Skin of body (tissue), 2 donors: ENCODE measurements around the gene ALDH2. TPM values are rescaled to one million over a fixed set of nuclear protein-coding genes. Genes with fewer than 3 reads are reported as not detected.
"Not testable (repeated sequence)": the region's sequence is repeated elsewhere in the genome, so short reads cannot be mapped to it uniquely, and the experiment has no call there.

ENCODE experiments used
- DNase-seq: peaks from one replicate; lab custom pipeline; 2025; lab: John Stamatoyannopoulos, UW
- total RNA-seq: library from RNA; depleted of rRNA; stranded (reverse); fragments of >200 nt; gene quantifications from one replicate; pipeline ENCODE4 v1.2.3, GENCODE V29; 2014

ALDH2 gene
- total RNA-seq, 1 donor from 2014 or later: 34.2 TPM

DNA sequence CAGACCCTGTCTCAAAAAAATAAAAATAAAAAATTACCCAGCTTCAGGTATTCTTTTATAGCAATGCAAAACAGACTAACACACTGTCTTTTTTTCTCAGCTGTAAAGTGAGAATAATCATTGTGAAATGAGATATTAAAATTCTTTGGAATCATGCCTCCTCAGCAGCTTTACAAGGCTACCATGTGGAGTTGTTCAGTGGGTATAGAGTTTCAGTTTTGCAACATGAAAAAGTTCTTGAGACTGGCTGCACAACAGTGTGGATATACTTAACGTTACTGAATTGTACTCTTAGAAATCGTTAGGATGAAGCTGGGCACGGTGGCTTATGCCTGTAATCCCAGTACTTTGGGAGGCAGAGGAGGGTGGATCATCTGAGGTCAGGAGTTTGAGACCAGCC, 59.6 kb downstream of the ALDH2 start:
- DNase-seq: no peak

DNA sequence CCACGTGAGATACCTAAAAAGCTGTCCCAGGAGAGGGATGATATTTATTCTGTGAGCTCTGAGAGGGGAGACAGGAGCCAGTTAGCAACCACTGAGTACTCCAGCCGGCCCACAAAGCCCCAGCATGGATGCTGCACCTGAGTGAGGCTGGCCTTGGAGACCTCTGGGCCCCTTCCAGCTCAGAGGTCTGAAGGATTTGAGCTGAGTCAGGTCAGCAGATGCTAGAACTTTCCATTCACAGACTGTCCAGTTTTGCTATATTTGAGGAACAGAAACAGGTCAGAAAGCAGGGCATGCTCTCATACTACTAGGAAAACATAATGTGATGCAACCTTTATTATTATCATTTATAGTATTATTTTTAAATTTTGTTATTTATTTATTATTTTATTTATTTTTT, 60.3 kb downstream of the ALDH2 start:
- no peak for DNase-seq

DNA sequence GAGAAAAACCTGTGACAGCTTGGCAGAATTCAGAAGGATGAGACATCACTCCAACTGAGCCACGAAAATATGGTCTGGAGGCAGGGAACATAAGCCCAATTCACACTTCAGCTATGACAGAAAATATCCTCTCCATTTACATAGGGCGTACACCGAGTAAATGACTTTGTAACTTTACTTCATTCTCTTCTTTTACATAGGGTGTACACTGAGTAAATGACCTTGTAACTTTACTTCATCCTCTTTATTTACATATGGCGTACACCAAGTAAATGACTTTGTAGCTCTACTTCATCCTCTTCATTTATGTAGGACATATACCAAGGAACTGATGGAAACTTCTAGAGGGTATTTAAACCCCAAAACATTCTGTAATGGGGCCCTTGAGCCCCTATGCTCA, 61.2 kb downstream of the ALDH2 start:
- no peak for DNase-seq

DNA sequence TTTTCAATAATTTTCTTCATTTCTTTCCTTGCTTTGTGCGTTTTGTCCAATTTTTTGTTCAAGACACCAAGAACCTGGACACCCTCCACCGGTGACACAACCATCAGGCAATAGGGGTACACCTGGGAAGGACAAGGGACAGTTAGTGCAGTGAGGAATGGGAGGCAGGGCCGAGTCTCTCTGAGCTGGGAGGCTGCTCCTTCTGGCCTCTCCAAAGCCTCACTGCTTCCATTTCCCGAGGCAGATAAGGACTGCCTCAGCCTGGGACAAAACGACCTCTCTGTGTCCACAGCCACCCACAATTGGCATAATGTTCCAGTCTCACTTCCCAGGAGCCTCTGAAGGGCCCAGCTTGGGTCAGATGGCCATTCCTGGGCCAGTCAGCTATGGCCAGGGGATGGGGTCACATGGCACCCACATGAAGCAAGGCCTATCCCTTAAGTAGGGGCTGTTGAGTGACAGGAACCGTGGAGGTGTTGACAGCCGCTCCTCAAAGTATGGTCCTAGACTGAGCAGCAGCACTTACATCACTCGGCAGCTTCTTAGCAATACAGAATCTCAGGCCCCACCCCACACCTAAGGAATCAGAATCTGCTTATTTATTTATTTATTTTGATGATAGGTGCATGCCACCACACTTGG, 61.7 kb downstream of the ALDH2 start:
- no peak for DNase-seq

DNA sequence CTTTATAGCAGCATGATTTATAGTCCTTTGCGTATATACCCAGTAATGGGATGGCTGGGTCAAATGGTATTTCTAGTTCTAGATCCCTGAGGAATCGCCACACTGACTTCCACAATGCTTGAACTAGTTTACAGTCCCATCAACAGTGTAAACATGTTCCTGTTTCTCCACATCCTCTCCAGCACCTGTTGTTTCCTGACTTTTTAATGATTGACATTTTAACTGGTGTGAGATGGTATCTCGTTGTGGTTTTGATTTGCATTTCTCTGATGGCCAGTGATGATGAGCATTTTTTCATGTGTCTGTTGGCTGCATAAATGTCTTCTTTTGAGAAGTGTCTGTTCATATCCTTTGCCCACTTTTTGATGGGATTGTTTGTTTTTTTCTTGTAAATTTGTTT, 62.9 kb downstream of the ALDH2 start:
- not testable (repeated sequence) for DNase-seq

DNA sequence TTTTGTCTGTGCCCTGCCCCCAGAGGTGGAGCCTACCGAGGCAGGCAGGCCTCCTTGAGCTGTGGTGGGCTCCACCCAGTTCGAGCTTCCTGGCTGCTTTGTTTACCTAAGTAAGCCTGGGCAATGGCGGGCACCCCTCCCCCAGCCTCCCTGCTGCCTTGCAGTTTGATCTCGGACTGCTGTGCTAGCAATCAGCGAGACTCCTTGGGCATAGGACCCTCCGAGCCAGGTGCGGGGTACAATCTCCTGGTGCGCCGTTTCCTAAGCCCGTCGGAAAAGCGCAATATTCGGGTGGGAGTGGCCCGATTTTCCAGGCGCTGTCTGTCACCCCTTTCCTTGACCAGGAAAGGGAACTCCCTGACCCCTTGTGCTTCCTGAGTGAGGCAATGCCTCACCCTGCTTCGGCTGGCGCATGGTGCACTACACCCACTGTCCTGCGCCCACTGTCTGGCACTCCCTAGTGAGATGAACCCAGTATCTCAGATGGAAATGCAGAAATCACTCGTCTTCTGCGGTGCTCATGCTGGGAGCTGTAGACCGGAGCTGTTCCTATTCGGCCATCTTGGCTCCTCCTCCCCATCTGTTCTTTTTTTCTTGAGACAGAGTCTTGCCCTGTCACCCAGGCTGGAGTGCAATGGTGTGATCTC, 68.1 kb downstream of the ALDH2 start:
- DNase-seq: not testable (repeated sequence)

DNA sequence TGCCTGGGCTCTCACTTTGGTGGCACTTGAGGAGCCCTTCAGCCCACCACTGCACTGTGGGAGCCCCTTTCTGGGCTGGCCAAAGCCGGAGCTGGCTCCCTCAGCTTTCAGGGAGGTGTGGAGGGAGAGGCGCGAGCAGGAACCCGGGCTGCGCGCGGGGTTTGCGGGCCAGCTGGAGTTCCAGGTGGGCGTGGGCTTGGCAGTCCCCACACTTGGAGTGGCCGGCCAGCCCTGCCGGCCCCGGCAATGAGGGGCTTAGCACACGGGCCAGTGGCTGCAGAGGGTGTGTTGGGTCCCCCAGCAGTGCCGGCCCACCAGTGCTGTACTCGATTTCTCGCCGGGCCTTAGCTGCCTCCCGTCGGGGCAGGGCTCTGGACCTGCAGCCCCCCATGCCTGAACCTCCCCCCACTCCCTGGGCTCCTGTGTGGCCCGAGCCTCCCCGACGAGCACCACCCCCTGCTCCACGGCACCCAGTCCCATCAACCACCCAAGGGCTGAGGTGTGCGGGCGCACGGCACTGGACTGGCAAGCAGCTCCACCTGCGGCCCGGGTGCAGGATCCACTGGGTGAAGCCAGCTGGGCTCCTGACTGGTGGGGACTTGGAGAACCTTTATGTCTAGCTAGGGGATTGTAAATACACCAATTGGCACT, 68.9 kb downstream of the ALDH2 start:
- not testable (repeated sequence) for DNase-seq

DNA sequence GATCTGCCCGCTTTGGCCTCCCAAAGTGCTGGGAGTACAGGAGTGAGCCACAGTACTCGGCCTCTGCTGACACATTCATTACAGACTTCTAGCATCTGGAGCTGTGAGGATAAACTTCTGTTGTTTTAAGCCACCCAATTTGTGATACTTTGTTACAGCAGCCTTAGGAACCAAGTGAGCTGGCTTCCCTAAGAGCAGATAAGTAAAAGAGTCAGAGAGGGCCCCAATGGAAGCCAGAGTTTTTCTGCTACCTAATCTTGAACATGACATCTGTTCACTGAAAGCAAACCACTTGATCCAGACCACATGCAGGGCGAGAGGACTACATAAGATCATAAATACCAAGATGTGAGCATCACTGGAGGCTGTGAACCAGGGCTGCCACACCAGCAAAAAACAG, 71.6 kb downstream of the ALDH2 start:
- DNase-seq: no peak

DNA sequence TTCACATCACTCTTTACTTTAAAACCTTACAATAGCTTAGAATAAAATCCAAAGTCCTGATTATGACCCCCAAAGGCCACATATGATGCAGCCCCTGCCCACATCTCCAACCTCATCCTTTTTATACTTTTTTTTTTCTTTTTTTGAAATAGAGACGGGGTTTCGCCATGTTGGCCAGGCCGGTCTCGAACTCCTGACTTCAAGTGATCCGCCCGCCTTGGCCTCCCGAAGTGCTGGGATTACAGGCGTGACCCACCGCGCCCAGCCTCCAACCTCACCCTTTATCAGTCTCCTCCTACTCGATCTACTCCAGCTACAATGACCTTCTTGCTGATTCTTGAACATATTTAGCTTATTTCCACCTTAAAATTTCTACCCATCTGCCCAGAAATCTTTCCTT, 74.1 kb downstream of the ALDH2 start:
- no peak for DNase-seq

DNA sequence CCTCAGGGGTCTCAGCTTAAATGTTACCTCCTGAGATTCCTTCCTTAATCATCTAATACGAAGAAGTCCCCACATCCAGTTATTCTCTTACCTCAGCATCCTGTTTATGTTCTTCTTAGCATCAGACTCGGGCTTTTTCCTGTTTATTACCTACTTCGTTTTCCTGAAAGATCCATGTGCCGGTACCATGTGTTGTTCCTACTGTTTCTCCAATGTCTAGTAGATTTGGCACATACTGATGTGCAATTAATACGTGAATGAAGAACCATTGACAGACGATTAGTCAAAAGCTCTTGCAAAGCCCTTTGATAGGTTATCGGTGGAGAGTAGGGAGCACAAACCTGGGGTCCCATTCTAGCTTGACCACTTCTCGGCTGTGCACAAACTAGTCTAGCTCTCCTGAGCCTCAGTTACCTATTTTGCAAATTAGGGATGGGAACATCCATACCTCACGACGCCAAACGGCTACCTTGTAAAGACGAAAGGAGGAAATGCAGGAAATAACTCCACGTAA, 74.6 kb downstream of the ALDH2 start:
- DNase-seq: no peak

DNA sequence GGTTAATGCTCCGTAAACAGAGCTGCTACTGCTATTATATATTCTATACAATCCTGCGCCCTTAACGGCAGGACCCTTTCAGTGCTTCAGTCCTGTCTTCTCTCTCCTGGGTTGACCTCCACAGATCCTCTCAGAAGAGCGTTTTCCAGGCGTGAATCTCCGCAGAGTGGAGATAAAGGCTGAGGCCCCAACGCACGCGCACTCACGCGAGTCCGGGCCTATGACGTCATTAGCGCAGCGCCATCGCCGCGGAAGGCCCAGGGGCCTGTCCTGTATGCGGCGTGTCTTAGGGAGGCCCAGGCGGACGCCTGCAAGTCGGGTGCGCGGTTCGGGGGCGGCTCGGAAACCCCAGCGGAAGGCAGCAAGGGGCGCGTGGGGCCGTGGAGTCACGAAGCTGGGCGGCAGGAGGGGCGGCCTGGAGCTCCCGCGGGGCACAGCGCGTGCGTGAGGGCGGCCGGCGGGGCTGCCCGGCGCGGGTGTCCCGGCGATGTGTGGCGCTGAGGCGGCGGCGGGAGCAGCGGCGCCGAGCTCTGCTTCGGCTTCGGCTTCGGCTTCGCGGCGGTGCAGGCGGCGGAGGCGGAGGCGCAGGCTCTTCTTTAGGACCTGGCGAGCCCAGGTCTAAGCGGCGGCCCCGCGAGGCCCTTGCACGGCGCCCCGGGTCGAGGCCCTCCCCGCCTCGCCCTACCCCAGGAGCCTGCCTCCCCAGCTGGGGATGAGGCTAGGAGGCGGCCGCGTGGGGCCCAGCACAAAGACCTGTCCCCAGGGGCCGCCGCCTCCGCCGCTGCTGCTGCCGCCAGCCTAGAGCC, 75.2 kb downstream of the ALDH2 start, which contains the start of gene MAPKAPK5:
TSS of gene MAPKAPK5 (plus strand) at position 479 of the 806 bp plus-strand sequence. CDS start 506 bp downstream, outside the sequence.
- DNase-seq: peak; percentile 89

DNA sequence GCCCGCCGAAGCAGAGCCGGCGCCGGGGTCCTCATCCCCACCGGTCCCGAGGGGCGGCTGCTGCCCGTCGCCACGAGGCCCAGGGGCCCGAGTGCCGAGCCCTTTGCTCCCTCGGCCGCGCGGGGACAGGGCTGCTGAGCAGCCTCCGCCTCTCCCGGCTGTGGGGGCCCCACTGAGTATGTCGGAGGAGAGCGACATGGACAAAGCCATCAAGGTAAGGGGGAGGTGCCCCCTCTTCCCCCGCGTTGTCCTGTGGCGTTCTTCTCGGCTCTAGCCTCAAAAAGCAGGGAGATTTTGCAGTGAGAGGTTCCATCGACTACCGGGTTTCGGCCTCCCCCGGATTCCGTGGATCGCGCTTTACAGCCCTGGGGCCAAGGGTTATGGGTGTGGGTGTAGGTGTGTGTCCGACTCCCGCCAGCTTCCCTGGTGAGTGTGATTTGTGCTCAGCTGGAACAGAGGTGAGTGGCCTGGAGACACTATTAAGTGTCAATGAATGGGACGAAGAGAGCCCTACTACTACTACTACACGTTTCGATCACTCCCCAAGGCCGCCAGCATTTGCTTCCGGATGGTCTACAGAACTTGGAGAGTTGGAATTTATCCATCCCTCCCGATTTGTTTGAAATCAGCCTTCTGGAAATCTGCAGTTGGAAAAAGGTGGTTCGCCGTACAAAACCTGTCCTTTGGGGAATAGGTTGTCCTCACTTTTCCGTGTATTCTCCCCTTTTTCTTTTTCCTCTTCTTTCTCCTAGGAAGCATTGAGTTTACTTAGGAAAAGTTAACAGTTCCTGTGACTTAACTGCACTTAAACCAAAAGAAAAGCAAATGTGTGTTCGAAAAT, 76.0 kb downstream of the ALDH2 start:
- DNase-seq: no peak

DNA sequence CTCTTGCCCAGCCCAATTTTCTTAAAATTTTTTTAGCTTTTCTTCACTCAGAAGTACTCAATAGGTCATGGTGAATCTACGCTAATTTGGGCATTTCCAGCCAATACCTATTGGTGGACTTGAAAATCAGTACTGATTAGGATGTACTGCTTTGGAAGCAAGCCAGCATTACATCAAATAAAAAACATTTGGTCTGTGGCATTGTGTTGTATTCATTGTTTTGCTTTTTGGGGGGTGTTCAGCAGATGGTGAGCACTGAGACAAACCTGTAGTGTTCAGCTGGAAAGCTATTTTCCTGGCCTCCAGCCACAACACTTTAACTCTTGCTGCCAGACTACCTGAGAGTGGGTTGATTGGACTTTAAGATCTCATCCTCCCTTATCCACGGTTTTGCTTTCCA, 79.3 kb downstream of the ALDH2 start:
- DNase-seq: no peak

DNA sequence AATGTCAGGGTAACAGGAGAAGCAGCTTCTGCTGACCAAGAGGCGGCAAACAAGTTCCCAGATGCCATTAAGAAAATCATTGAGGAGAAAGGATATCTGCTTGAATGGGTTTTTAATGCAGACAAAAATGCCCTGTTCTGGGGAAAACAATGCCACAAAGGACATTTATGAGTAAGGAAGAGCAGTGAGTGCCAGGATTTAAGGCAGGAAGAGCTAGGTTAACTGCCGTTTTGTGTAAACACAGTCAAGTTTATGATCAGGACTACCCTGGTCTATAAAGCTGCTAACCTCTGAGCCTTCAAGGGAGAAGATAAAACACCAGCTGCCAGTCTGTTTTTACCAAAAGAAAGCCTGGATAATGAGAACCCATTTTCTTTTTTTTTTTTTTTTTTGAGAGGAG, 83.8 kb downstream of the ALDH2 start:
- DNase-seq: no peak

DNA sequence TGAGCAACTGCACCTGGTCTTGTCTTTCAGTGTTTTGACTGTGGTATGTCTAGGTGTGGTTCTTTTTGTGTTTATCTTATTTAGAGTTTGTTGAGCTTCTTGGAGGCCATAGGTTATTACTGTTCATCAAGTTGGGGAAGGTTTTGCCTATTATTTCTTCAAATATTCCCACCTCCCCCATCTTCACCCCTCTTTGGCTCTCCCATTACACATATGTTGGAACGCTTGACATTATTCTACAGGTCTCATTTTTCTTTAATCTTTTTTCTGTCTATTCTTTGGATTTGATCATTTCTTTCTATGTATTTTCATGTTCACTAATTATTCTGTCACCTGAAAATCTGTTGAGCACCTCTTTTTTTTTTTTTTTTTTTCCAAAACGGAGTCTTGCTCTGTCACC, 91.5 kb downstream of the ALDH2 start:
- DNase-seq: no peak

DNA sequence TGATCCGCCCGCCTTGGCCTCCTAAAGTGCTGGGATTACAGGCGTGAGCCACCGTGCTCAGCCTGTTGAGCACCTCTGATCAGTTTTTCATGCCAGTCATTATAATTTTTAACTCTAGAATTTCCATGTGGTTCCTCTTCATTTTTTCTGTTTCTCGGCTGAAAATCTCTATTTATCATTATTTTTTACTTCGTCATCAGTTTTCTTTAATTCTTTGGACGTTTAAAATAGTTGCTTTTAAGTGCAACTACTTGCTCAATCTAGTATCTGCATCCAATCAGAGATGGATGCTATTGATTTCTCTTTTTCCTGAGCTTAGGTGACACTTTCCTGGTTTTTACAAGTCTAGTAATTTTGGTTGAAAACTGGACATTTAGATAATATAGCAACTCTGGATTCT, 92.0 kb downstream of the ALDH2 start:
- DNase-seq: no peak

DNA sequence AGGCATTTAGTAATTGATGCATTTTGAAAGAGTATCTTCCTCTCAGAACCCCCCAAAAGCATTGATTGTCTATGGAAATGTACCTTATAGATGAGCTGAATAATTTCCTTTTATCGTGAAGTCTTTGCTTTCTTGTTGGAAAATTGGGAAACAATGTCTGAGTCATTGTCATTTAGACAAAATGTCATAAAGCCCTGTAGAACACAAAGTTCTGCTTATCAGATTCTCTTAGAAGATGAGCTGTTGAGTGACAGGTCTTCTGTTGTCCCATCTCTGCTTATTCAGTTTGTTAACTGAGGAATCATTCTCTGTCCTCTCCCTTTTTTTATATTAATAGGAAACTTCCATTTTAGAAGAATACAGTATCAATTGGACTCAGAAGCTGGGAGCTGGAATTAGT, 98.2 kb downstream of the ALDH2 start:
- DNase-seq: no peak
